GM12878 (cell line): Measurements from ENCODE around the gene KLHL24. TPM values are rescaled to one million over a fixed set of nuclear protein-coding genes. Genes with fewer than 3 reads are reported as not detected.
A peak's percentile ranks its signal among the peaks of the same experiment; 100 is the strongest.

Experiments used
- ATAC-seq: fragments of 200-7000 bp; cut with Tn5 transposase; 3 replicates; pipeline ENCODE4 v1.9.1; 2020; ENCODE audit warnings: mild to moderate bottlenecking, moderate library complexity
- BruUV-seq: library from RNA; stranded (reverse); fragments of 400-500 nt; replicated peaks from 2 replicates; lab custom pipeline; 2021; lab: Mats Ljungman, UMichigan
- CTCF ChIA-PET: fragments of 300-600 bp; sonication (Branson Sonifier 250); formaldehyde crosslinking; extraction: SDS; loops from one replicate; lab custom pipeline; 2021; ENCODE audit warnings: inconsistent platforms; lab: Yijun Ruan, JAX
- POLR2A ChIA-PET: fragments of 350-600 bp; formaldehyde crosslinking; extraction: SDS; loops from one replicate; lab custom pipeline; 2021; ENCODE audit warnings: inconsistent platforms; lab: Charles Lee
- RAD21 ChIA-PET: fragments of 300-600 bp; sonication (Branson Sonifier 250); formaldehyde crosslinking; loops from one replicate; lab custom pipeline; 2023; ENCODE audit warnings: antibody characterized with exemption; ENCODE audit not compliant: unreplicated experiment; lab: Charles Lee
- SMC1A ChIA-PET: fragments of 300-600 bp; sonication (Branson Sonifier 250); formaldehyde crosslinking; loops from one replicate; lab custom pipeline; 2023; ENCODE audit not compliant: unreplicated experiment, uncharacterized antibody; lab: Charles Lee
- DNase-seq: peaks from one replicate; pipeline ENCODE4 v3.0.0-alpha.2; 2011; ENCODE audit warnings: low read depth, low spot score
- FAIRE-seq: peaks from 3 replicates; lab custom pipeline; 2011; peaks lifted over from hg19 to GRCh38; lab: Jason Lieb, UNC
- H2AFZ ChIP-seq: 2 replicates; pipeline ENCODE4 v1.6.0; 2011; ENCODE audit warnings: low read depth, low read length, control low read depth; ENCODE audit not compliant: control insufficient read depth
- H3K27ac ChIP-seq: 2 replicates; pipeline ENCODE4 v1.5.1; 2011; ENCODE audit warnings: control low read depth; ENCODE audit not compliant: control insufficient read depth, insufficient read depth
- H3K27me3 ChIP-seq, 2 experiments: replicated peaks in 1 of 2; 2 replicates each; pipeline versions ENCODE4 v1.6.0 to v1.6.1; 2011; ENCODE audit warnings: low read length in 1 of 2; ENCODE audit not compliant: control insufficient read depth in 2 of 2, insufficient read depth in 2 of 2
- H3K36me3 ChIP-seq, 2 experiments: 2 replicates each; pipeline ENCODE4 v1.5.1; 2011; ENCODE audit warnings: low read length in 1 of 2; ENCODE audit not compliant: control insufficient read depth in 2 of 2, insufficient read depth in 2 of 2
- H3K4me1 ChIP-seq: 2 replicates; pipeline ENCODE4 v1.6.1; 2011; ENCODE audit warnings: mild to moderate bottlenecking, low read length, moderate library complexity, mixed read lengths; ENCODE audit not compliant: control insufficient read depth, insufficient read depth
- H3K4me2 ChIP-seq: 2 replicates; pipeline ENCODE4 v1.6.0; 2011; ENCODE audit warnings: control low read depth; ENCODE audit not compliant: control insufficient read depth, insufficient read depth
- H3K4me3 ChIP-seq: fragments of 200-600 bp; sonication (generic); 2 replicates; pipeline ENCODE4 v1.5.1; 2016
- H3K79me2 ChIP-seq: 2 replicates; pipeline ENCODE4 v1.6.0; 2011; ENCODE audit warnings: low read length; ENCODE audit not compliant: control insufficient read depth, insufficient read depth
- H3K9ac ChIP-seq: 2 replicates; pipeline ENCODE4 v1.8.0; 2011; ENCODE audit warnings: low read length, control low read depth, mixed read lengths; ENCODE audit not compliant: control insufficient read depth, insufficient read depth
- H3K9me3 ChIP-seq: replicated peaks from 3 replicates; pipeline ENCODE4 v1.5.1; 2011; ENCODE audit warnings: mild to moderate bottlenecking, low read length; ENCODE audit not compliant: control insufficient read depth, insufficient read depth
- H4K20me1 ChIP-seq: 2 replicates; pipeline ENCODE4 v1.6.0; 2011; ENCODE audit not compliant: control insufficient read depth, insufficient read depth
- CEBPB ChIP-seq, 2 experiments: fragments of 150-350 bp in 1 of 2; IDR thresholded peaks; 2 replicates each; pipeline ENCODE4 v1.6.1; 2012 to 2014; ENCODE audit warnings: low read depth in 2 of 2, low read length in 2 of 2, borderline replicate concordance in 1 of 2, inconsistent platforms in 1 of 2
- CHD2 ChIP-seq: IDR thresholded peaks from 2 replicates; pipeline ENCODE4 v1.6.1; 2011; ENCODE audit warnings: low read depth, low read length, improper control_type of control experiment, borderline replicate concordance
- EED ChIP-seq: sonication (generic); IDR thresholded peaks from 2 replicates; pipeline ENCODE4 v1.6.1; 2016; ENCODE audit warnings: antibody characterized with exemption, low read depth
- HDAC2 ChIP-seq: fragments of 200-600 bp; sonication (generic); IDR thresholded peaks from 2 replicates; pipeline ENCODE4 v1.6.1; 2017
- IKZF2 ChIP-seq, 2 experiments: fragments of 450-650 bp; IDR thresholded peaks; 2 replicates each; pipeline ENCODE4 v1.6.1; 2017; ENCODE audit warnings: mild to moderate bottlenecking in 2 of 2, moderate library complexity in 2 of 2
- NBN ChIP-seq: fragments of 450-650 bp; IDR thresholded peaks from 2 replicates; pipeline ENCODE4 v1.6.1; 2016
- WGBS: methylation state at CpG from one replicate; pipeline ENCODE4 v1.1.6; 2016; ENCODE audit warnings: low lambda C conversion rate; ENCODE audit not compliant: insufficient replicate concordance, insufficient coverage; ENCODE audit errors: missing lambda C conversion rate; 5-methylcytosine and 5-hydroxymethylcytosine counted together
- in situ Hi-C: fragments of 300-500 bp; cut with MboI; formaldehyde crosslinking; loops from 9 replicates; pipeline ENCODE4 v1.14.3; 2018; ENCODE audit warnings: mixed read lengths
- intact Hi-C: fragments of 100-400 bp; cut with micrococcal nuclease; formaldehyde crosslinking; loops from one replicate; pipeline ENCODE4 v1.14.2; 2022; ENCODE audit not compliant: unreplicated experiment
- polyA plus RNA-seq, 11 experiments: library from polyadenylated mRNA; depleted of rRNA in 4 of 11; unstranded in 6 of 11; stranded (reverse) in 5 of 11; fragments of >200 nt; fragmentation: Nextera tagmentation in 4 of 11; fragmentation: Illumina TruSeq in 1 of 11; extraction: Ambion mirVana in 4 of 11; extraction: Trizol in 1 of 11; gene quantifications; 1 replicate in 1 of 11; 2 replicates in 10 of 11; pipeline versions ENCODE4 v1.2.1 to v1.2.3, GENCODE V29; 2011 to 2016; ENCODE audit warnings: inconsistent platforms in 2 of 11, missing spikeins in 2 of 11, low read depth in 1 of 11
- total RNA-seq, 4 experiments: library from RNA; depleted of rRNA in 3 of 4; stranded (reverse); fragments of >200 nt in 3 of 4; fragmentation: Illumina TruSeq in 1 of 4; extraction: Trizol in 1 of 4; gene quantifications; 2 replicates each; pipeline versions ENCODE4 v1.2.1 to v1.2.3, GENCODE V29; 2013 to 2021

KLHL24 gene
- total and polyA plus RNA-seq, 10 of the 15 experiments (the other 5 are each of a cell fraction or from before 2014, with no cell fraction given): 0.91 to 24.3 (median 5.3) TPM

- ChIA-PET CTCF (interaction anchor here (1.1 to 1.4 kb wide), 4 partner anchors 106 to 226 kb away, joined by 3 to 5 read pairs (median 3); no protein-coding TSS in a partner anchor), POLR2A (interaction anchor here (0.9 to 4.5 kb wide), 6 partner anchors 9 to 166 kb away, joined by 3 to 28 read pairs (median 5); partner anchors contain the start of gene KLHL24), RAD21 (interaction anchor here (1.1 to 1.9 kb wide), 6 partner anchors 9 to 163 kb away, joined by 3 to 14 read pairs (median 4); partner anchors contain the start of gene KLHL24), SMC1A (interaction anchor here (1.0 to 1.6 kb wide), 6 partner anchors 28 to 170 kb away, joined by 3 to 5 read pairs (median 4); no protein-coding TSS in a partner anchor)
- Histone ChIP-seq H3K4me3 (peak overlapping the region; percentile 99), H3K27me3 (no peaks in the 10 kb centered on the region), H3K4me1 (no peaks in the 10 kb centered on the region), H3K9me3 (no peaks in the 10 kb centered on the region), H4K20me1 (no peaks in the 10 kb centered on the region; the same call in 1 of the 2 replicates), H3K4me2 (peak overlapping the region; percentile 88), H3K36me3 (peaks cover 0 to 4% of the 10 kb centered on the region in 2 experiments; a peak in 1 of 4 replicates), H3K79me2 (peaks cover 55% of the 10 kb centered on the region), H3K27ac (peak overlapping the region; percentile 91), H2AFZ (peak overlapping the region; percentile 84), H3K9ac (peak overlapping the region; percentile 93)
- TF ChIP-seq NBN (0 out of 2 replicates have a peak, but pooled peaks have one; percentile 16), EED (0 out of 2 replicates have a peak, but pooled peaks have one; percentile 31), IKZF2 (IDR thresholded peaks at IDR 0.05) (0 out of 4 replicates have a peak, but pooled peaks of 1 of the 2 experiments have one; percentile 3), HDAC2 (no peak), CHD2 (no peak), CEBPB (IDR thresholded peaks at IDR 0.05; ENCODE audit: borderline replicate concordance in 1 of 2, low read depth in 2 of 2, low read length in 2 of 2) (no peak)
- 1% methylated on average over 13 of the region's 13 CpGs for WGBS
- in situ Hi-C loops (no loop called here), intact Hi-C loops (loop anchor here (2.0 to 5.0 kb wide), 3 partner anchors 62 to 146 kb away; no protein-coding TSS in a partner anchor)
- ATAC-seq (peak; percentile 53), FAIRE-seq (no peak), DNase-seq (no peak)
- BruUV-seq: no TSS peak
These were observed 62.9 kb downstream of the KLHL24 start for GRCh38 chr3:183698318-183698751.
